RPMI7951 (cell line): ENCODE measurements around the gene ADARB2. TPM values are rescaled to one million over a fixed set of nuclear protein-coding genes. Genes with fewer than 3 reads are reported as not detected.
A peak's percentile ranks its signal among the peaks of the same experiment; 100 is the strongest.

Source experiments
- DNase-seq: peaks from one replicate; pipeline ENCODE4 v3.0.0-alpha.2; 2012; ENCODE audit warnings: low read depth
- total RNA-seq: library from RNA; depleted of rRNA; stranded (reverse); fragments of >200 nt; shearing (Covaris generic); gene quantifications from 2 replicates; pipeline ENCODE4 v1.2.3, GENCODE V29; 2014

The ADARB2 gene
- total RNA-seq, 1 experiment from 2014 or later, result not detected

DNA sequence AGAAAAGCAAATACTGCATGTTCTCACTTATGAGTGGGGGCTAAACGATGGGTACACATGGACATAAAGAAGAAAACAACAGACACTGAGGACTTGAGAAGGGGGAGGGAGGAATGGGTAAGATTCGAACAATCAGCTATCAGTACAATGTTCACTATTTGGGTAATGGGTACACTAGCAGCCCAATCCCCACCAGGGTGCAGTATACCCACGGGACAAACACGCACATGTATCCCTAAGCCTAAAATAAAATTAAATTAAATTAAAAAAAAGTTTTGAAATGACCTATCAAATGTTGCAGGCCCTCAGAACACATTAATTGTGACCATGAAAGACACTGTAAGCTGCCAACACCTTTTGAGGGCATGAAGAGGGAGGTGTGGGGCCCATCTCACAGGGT is 365.1 kb downstream of the ADARB2 start:
- DNase-seq, result no peak

GRCh38 chr10:1370298-1370697 is 367.0 kb downstream of the ADARB2 start:
- DNase-seq, result no peak

DNA sequence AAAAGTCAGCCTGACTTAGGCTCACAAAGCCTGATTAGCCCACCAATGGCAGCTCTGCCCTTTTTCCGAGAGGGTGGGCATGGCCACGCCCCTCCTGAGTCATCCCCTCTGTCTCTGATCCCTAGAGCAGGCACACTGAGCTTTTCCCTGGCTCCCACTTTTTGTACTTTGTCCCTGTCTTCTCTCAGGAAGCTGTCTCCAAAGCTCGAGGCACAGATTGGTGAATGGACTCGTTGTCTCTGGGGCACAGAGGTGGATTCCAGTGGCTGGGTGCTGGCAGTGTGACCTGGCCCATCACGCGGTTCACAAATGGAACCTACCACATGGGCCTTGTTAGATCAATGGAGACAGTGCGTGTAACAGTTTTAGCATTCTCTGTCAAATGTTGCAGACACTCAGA is 367.7 kb downstream of the ADARB2 start:
- DNase-seq, result peak; percentile 2

GRCh38 chr10:1369197-1369596 is 368.1 kb downstream of the ADARB2 start:
- DNase-seq, result no peak

GRCh38 chr10:1368842-1369171 is 368.5 kb downstream of the ADARB2 start:
- no peak for DNase-seq

GRCh38 chr10:1367938-1368841 is 369.1 kb downstream of the ADARB2 start:
- DNase-seq, result no peak

DNA sequence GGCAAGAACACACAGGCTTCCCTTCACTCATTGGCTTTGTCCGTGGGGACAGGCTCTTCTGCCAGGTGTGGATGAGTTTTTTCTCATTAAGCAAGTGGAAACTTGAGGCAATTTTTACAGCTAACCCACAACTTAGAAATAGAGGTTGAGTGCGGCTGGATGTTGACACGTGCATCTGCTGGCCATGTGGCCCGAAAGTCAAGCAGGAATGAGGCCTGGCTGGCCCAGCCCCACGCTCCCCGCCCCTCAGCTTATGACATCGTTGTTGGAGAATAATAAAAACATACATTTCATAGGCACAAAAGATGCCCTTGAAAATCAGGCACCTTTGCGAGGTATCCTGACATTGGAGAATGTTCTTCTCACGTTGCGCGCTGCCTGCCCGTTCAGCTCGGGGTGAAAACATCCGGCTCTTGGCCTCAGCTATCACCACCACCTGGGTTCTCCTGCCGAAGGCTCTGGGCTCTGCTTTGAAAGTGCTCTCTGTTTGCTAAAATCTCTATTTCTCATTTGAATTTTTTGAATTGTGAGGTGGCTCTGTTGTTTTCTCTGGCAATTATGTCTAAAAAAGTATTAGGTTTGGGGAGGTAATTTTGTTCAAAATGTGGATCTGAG is 370.4 kb downstream of the ADARB2 start:
- no peak for DNase-seq

DNA sequence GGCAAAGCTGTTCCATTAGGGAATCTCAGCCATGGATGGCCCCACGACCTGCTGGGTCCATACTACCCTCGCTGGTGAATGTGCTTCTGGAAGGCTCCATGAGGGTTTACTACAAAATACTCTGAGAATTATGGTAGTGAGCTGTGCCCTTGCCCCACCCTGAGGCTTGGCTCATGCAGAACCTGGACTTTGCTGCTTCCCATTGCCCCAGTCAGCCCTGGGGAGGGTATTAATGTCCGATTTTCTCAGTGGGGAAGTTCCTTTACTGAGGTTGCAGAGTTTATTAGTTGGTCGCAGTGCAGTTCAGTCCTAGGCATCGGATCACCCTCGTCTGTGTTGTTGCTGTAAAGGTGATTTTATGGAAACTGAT is 371.0 kb downstream of the ADARB2 start:
- DNase-seq, result no peak

DNA sequence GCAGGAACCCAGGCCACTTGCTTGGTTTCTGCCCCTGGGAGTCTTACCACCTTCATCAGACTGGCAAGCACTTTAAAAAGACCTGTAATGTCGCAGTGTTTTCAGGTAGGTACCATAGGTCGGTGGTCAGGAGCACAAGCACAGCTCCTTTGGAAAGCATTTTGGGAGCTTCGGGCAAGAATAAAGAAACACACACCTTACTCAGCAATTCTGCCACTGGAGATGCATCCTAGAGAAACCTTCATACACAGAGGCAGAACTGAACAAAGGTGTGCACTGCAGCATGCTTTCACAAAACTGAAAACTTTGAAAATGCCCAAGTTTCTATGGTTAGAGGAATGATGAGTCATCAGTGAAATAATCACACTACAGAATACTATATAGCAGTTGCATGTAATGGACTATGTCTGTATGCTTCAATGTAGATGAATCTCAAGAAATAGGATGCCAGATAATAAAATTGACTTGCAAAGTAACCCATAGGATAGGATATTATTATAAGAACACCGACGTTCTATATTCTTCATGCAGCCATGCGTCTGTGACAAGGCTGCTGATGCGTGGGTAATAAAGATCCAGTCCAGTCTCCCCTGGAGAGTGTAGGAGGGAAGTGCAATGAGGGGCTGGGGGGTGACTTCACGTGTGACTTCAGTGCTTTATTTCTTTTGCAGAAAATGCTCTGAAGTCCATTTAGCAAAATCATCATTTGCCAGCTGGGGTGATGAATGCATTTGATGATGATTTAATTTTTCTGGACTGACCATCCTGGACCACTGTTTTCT is 371.6 kb downstream of the ADARB2 start:
- no peak for DNase-seq

- no peak for DNase-seq
Observed at GRCh38 chr10:1364151-1364910, 373.0 kb downstream of the ADARB2 start.

- no peak for DNase-seq
Observed at GRCh38 chr10:1363446-1364121, 373.7 kb downstream of the ADARB2 start.

DNA sequence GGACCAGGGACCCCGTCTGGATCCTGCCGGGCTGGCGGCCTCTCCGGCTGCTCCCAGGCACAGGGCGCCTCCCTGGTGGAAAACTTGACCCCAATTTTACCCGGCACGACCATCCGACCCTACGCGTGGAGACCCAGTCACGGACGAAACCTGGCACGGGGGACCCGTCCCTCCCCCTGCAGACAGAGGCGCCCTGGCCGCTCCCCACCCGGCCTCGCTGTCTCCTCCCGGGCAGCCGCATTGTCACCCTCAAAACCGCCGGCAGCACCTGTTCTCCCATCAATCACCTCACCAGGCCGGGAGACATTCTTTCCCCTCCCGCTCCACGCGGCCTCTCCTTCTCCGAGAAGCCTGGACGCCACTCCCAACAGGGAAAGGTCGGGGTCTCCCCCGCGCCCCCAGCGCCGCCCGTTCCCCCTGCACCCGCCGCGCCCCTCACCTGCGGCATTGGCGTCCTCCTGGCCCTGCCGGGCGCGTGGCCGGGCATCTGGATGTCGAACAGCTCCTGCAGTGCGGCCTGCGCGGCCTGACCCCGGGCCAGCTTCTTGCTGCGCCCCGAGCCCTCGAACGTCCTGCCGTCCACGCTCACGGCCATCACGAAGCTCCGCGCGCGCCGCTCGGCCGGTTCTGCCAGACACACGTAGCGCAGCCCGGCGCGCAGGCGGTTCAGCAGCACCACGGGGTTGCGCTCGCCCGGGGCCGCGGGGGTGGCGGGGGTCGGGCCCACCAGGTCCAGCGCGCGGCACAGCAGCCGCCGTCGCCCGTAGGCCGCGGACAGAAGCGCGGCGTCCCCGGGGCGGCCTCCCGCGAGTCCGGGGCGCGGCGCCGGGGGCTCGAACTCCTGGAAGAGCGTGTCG is 374.5 kb downstream of the ADARB2 start:
- no peak for DNase-seq

- DNase-seq, result no peak
Observed at GRCh38 chr10:1361411-1362105, 375.8 kb downstream of the ADARB2 start.

DNA sequence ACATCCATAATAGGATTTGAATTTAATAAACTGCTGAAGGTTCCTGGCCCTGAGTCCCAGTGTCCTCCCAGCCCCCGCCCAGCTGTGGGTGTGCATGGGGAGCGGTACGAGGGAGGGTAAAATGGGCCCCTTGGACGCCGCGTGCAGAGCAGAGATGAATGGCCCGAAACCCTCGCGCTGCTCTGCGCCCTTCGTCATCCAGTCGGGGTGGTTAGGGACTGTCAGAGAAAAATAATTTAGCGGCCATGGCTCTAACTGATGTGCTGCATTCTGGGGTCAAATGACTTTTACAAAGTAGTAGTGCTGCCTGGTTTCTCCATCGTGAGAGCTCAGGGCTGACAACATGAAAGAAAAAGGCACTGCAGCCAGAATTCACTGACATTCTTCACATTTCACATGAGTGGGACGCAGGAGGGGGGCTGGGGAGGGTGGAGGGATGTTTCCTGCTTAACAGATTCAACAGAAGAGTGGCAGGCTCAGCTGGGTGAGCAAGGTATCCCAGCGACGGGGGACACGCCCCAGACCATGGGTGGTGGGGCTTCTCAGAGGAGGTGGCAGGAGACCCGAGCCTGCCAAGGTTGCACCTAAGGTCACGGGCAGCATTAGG is 376.7 kb downstream of the ADARB2 start:
- DNase-seq, result no peak

DNA sequence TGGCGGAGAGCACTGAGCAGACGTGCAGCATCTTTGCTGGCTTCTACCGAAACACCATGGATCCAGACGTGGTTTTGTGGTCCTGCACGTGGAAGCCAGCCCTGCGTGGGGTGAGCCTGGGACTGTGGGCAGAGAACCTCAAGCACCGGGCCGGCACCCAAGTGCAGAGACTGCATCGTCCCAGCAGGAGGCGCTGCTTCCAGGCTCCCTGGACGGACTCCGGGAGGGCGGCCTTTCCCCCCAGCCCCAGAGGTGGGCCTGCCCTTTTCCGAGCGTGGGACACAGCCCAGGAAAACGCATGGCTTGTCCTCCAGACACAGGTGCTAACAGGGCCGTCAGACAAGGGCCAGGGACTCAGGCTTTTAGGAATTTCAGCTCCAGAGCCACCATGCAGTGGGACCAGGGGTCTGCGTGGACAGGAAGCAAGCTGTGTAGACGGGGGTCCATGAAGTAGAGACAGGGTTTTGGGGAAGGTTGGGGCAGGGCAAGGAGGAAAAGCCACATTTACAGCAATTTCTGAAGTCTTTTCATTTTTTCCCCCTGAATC is 377.2 kb downstream of the ADARB2 start:
- no peak for DNase-seq

GRCh38 chr10:1359626-1359955 is 377.7 kb downstream of the ADARB2 start:
- no peak for DNase-seq

GRCh38 chr10:1358860-1359625 is 378.3 kb downstream of the ADARB2 start:
- no peak for DNase-seq

GRCh38 chr10:1358147-1358546 is 379.2 kb downstream of the ADARB2 start:
- DNase-seq, result no peak
